DND-41 (cell line): Measurements from ENCODE around the gene ITGB3BP.

Experiments
- EZH2 ChIP-seq: IDR thresholded peaks from 3 replicates; pipeline ENCODE4 v1.6.1; 2012; ENCODE audit warnings: borderline replicate concordance, low read depth, mild to moderate bottlenecking, moderate library complexity, low read length, inconsistent platforms; ENCODE audit not compliant: severe bottlenecking
- TF ChIP-seq, protein P1 (sequence below): IDR thresholded peaks from 2 replicates; pipeline ENCODE4 v1.5.1; 2012; ENCODE audit warnings: borderline replicate concordance, low read length, moderate library complexity, mild to moderate bottlenecking; ENCODE audit not compliant: poor library complexity, severe bottlenecking; ENCODE audit errors: extremely low read depth

DNA sequence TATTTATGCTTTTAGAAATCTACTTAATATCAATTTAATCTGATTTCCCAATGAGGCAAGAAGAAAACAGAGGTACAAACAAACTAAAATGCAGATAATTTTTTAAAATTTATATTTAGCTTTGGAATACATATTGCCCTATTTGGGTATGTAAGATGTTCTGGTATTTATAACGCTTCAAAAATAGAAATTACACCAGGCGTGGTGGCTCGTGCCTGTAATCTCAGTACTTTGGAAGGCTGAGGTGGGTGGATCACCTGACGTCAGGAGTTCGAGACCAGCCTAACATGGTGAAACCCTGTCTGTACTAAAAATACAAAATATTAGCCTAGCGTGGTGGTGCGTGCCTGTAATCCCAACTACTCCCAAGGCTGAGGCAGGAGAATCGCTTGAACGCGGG, 13.3 kb downstream of the ITGB3BP start:
- TF ChIP-seq EZH2, result no peak
- TF ChIP-seq, protein P1, sequence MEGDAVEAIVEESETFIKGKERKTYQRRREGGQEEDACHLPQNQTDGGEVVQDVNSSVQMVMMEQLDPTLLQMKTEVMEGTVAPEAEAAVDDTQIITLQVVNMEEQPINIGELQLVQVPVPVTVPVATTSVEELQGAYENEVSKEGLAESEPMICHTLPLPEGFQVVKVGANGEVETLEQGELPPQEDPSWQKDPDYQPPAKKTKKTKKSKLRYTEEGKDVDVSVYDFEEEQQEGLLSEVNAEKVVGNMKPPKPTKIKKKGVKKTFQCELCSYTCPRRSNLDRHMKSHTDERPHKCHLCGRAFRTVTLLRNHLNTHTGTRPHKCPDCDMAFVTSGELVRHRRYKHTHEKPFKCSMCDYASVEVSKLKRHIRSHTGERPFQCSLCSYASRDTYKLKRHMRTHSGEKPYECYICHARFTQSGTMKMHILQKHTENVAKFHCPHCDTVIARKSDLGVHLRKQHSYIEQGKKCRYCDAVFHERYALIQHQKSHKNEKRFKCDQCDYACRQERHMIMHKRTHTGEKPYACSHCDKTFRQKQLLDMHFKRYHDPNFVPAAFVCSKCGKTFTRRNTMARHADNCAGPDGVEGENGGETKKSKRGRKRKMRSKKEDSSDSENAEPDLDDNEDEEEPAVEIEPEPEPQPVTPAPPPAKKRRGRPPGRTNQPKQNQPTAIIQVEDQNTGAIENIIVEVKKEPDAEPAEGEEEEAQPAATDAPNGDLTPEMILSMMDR, result no peak
